KG1 (cell line): ENCODE results near the gene TEX22.

Experiments used
- DNase-seq: peaks from one replicate; lab custom pipeline; 2025; lab: John Stamatoyannopoulos, UW

TEX22 gene

GRCh38 chr14:105439710-105440553 is 41.6 kb downstream of the TEX22 start:
- DNase-seq, result no peak

GRCh38 chr14:105440554-105440900 is 42.2 kb downstream of the TEX22 start:
- DNase-seq, result no peak

GRCh38 chr14:105440992-105441391 is 42.7 kb downstream of the TEX22 start:
- DNase-seq, result no peak

DNA sequence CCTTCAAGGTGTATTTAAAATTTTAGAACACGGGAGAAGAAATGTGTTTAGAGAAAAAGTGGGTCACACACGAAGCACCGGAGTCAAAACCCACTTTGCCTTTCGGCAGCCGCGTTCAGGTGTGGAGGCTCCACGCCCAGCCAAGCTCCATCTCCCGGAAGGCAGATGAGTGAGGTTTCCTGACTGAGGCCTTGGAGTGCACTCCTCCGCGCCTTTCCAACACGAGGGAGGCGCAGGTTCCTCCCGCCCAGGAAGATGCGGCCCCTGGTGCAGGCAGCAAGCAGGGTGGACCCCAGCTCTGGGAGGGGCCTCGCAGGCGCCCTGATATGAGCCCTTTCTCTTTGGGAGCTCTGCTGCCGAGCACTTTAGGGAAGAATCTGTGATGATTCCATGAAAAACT is 43.8 kb downstream of the TEX22 start:
- DNase-seq, result no peak

GRCh38 chr14:105442834-105443233 is 44.5 kb downstream of the TEX22 start:
- DNase-seq, result no peak

DNA sequence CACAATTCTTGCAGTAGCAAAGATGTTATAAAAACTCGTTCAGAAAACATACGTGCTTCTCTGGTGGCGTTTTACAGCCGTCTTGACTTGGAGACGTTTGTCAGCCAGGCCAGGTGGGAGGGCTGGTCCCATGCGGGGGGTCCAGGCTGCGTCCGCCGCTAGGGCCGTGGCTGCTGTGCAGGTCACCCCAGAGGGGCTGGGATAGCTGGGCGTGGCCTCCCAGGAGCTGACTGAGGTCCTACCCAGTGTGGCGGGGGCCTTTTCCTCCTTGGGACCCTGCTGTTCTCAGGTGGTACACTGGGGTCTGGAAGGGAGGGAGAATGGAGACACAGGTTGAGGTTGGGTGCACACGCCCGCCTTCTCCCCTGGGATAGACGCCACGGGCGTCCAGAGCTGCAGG is 46.5 kb downstream of the TEX22 start:
- DNase-seq, result no peak

DNA sequence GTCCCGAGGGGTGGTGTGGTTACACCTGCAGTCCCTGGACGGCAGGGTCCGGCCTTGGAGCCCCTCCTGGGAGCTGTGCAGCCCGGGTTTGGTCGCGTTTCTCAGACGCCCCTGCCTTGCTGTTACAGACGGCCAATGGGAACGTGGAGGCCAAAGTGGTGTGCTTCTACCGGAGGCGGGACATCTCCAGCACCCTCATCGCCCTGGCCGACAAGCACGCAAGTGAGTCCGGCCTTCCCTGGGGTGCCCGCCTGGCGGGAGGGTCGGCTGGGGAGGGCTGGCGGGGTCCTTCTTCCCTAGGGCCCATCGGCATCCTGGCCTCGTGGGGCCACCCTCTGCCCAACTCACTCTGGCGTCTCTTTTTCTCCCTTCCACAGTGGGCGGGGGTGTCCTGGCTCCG is 47.0 kb downstream of the TEX22 start:
- DNase-seq, result no peak

GRCh38 chr14:105445901-105446845 is 47.8 kb downstream of the TEX22 start:
- DNase-seq, result no peak

DNA sequence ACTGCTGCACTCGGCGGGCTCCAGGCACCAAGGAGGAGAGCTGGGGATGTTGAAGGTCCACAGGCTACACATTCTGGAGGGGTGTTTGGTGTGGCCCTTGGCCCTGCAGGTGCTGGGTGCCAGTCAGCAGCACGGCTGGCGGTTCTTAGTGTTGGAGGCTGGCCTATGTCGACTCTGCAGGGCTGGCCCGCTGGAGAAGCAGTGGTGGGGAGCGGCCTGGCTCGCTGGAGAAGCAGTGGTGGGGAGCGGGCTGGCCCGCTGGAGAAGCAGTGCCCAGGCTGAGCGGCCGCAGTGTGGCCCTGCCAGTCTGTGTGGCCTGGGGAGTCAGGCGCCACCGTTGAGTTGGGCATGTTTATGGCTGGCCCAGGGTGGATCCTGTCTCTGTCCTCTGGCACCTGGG is 48.6 kb downstream of the TEX22 start:
- DNase-seq, result no peak

- no peak for DNase-seq
Measured at GRCh38 chr14:105447651-105448640, 49.6 kb downstream of the TEX22 start.

- DNase-seq, result no peak
Measured at GRCh38 chr14:105448706-105449111, 50.4 kb downstream of the TEX22 start.

DNA sequence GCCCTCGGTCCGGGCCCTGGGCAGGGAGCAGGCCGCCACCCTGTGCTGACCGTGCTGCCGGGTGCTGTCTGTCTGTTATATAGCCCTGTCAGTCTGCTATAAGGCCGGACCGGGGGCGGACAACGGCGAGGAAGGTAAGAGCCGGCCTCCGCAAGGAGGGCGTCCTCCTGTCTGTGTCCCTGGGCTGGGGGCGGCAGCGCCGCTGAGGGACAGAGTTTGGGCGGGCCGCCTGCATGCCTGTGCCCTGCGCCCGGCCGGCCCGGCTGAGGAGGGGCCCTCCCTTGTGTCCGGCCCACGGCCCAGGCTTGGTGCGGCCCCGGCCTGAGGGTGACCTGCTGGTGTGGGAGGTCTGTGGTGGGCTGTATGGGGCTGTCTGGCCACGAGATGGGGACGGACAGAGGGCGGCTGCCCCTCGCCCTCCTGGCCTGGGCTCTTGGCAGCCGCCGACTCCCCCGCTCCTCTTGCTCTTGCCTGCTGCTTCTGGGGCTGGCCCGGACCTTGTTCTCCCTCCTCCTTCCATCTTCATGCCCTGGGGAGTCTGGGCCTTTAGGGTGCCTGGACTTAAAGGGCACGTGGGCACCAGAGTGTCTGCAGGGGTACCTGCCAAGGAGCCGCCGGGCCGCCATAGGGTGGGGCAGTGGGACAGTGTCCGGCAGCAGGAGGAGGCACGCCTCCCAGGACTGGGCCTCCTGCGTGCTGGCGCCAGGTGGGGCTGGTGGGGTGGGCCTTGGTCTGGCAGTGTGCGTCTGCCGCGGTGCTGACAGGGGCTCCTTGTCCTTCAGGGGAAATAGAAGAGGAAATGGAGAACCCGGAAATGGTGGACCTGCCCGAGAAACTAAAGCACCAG is 51.2 kb downstream of the TEX22 start:
- no peak for DNase-seq

DNA sequence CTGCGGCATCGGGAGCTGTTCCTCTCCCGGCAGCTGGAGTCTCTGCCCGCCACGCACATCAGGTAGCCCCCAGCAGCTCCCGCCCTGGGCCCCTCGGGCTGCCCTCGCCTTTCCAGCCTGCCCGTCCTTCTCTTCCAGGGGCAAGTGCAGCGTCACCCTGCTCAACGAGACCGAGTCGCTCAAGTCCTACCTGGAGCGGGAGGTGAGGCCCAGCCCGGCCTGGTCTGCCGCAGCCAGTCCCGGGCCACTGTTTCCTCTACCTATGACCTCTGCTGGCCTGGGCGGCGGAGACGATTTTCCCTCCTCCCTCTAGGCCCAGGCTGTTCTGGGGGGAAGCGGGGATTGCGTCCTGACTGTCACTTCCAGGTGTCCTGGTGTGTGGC is 51.8 kb downstream of the TEX22 start:
- DNase-seq, result no peak

DNA sequence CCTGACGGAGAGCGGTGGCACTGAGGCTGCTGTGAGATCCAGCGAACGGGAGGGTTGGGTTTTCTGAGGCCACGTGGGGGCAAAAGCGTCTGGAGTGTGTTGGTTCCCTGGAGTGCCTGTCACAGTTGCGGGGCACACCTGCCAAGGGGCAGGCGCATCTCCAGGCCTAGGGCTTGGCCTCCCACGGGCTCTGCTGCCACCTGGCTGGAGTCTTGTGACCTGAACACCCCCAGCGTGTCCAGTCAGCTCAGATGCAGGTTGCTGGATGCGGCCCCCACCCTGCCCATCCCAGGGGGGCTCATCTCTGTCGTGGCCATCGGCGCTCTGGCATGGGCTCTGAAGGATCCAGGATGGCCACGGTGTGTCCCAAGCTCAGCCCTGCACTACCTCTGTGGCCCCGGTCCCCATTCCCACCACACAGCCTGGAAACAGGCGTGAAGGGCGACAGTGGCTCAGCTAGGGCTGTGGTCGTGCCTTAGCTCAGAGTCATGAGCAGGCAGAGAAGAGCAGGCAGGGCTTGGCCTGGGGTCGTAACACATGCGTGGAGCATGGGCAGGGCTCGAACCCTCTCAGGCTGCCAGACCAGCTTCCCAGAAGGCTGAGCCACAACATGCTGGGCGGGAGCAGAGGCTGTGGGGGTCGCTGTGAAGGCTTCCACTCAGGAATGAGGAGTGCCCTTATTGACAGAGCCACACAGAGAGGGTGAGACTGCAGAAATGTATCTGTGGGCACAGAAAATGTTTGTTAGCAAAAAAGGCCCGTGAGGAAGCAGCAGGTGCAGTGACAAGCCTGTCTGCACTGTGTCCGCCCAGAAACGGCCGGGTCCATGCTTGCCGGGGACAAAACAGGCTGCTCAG is 52.8 kb downstream of the TEX22 start:
- DNase-seq, result no peak

DNA sequence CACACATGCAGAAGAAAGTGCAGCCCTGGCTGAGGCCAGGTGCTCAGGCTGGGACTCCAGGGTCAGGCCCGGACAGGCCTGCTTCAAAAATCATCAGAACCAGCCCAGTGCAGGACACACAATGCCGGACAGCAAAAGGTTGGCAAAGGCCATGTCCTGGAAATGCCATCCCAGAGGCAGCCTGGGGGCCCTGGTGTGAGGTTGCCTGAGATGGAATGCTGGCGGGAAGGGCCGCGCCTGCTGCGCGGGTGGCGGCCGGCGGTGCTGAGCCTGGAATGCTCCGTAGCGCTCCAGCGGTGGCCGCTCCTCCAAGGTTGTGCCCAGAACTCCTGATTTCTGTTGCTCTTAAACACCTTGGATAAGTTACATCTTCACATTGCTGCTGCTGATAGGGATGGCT is 54.6 kb downstream of the TEX22 start:
- no peak for DNase-seq

DNA sequence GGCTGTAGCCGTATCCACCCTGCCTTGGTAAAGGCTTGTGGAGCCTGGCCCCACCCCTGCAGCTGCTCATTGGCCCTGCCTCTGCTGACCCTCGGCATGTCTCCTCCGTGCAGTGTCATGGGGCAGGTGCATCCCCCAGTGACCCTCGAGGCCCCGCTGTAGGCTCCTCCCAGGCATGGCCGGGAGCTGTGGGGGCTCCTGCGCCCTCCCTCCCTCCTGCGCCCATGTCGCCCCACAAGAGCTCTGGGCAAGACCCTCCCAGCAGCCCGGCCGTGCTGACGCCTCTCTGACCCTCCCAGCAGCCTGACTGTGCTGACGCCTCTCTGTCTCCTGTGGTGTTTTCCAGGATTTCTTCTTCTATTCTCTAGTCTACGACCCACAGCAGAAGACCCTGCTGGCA is 55.5 kb downstream of the TEX22 start:
- no peak for DNase-seq

GRCh38 chr14:105455086-105455640 is 56.8 kb downstream of the TEX22 start:
- DNase-seq, result no peak

GRCh38 chr14:105455766-105456660 is 57.7 kb downstream of the TEX22 start:
- no peak for DNase-seq
